HepG2 (cell line): ENCODE results near the gene PRR29. TPM values are rescaled to one million over a fixed set of nuclear protein-coding genes. Genes with fewer than 3 reads are reported as not detected.
A peak's percentile ranks its signal among the peaks of the same experiment; 100 is the strongest.

ENCODE experiments used
- ATAC-seq: fragments of 200-7000 bp; cut with Tn5 transposase; 3 replicates; pipeline ENCODE4 v1.9.1; 2020; ENCODE audit warnings: mild to moderate bottlenecking, moderate library complexity
- BruUV-seq: library from RNA; stranded (reverse); fragments of 400-500 nt; replicated peaks from 2 replicates; lab custom pipeline; 2021; lab: Mats Ljungman, UMichigan
- CTCF ChIA-PET: fragments of 300-600 bp; formaldehyde crosslinking; extraction: SDS; loops from one replicate; lab custom pipeline; 2021; ENCODE audit warnings: low total read pairs, inconsistent platforms, low intra/inter-chr PET ratio; lab: Yijun Ruan, JAX
- POLR2A ChIA-PET: fragments of 350-600 bp; sonication (Branson Sonifier 250); formaldehyde crosslinking; loops from one replicate; lab custom pipeline; 2020; ENCODE audit warnings: antibody characterized with exemption, inconsistent platforms; lab: Yijun Ruan, JAX
- DNase-seq: peaks from one replicate; pipeline ENCODE4 v3.0.0-alpha.2; 2015; ENCODE audit warnings: low spot score
- FAIRE-seq: peaks from 3 replicates; lab custom pipeline; 2011; peaks lifted over from hg19 to GRCh38; lab: Jason Lieb, UNC
- H2AFZ ChIP-seq: one replicate; pipeline ENCODE4 v1.6.1; 2011; ENCODE audit warnings: low read length, inconsistent platforms
- H3K27ac ChIP-seq: fragments of 300-600 bp; 3 replicates; pipeline ENCODE4 v1.8.0; 2011; ENCODE audit warnings: mixed run types, mild to moderate bottlenecking, mixed read lengths, low read length, inconsistent platforms; ENCODE audit not compliant: insufficient read depth; ENCODE audit errors: extremely low read length
- H3K27me3 ChIP-seq, 2 experiments: fragments of 200-600 bp in 1 of 2; 2 replicates in 1 of 2; 3 replicates in 1 of 2; pipeline versions ENCODE4 v1.6.0 to v1.8.0; 2011; ENCODE audit warnings: low read length in 2 of 2, mild to moderate bottlenecking in 2 of 2, moderate library complexity in 2 of 2, inconsistent platforms in 1 of 2; ENCODE audit not compliant: insufficient read depth in 2 of 2, control insufficient read depth in 1 of 2
- H3K36me3 ChIP-seq, 2 experiments: fragments of 200-600 bp in 1 of 2; replicated peaks in 1 of 2; 2 replicates in 1 of 2; 3 replicates in 1 of 2; pipeline versions ENCODE4 v1.5.1 to v1.8.0; 2011; ENCODE audit warnings: low read length in 2 of 2, inconsistent platforms in 1 of 2; ENCODE audit not compliant: insufficient read depth in 2 of 2, control insufficient read depth in 1 of 2
- H3K4me1 ChIP-seq: 2 replicates; pipeline ENCODE4 v1.5.1; 2012; ENCODE audit warnings: low read length, inconsistent platforms; ENCODE audit not compliant: insufficient read depth
- H3K4me2 ChIP-seq: 2 replicates; pipeline ENCODE4 v1.6.0; 2011; ENCODE audit warnings: low read depth, low read length, inconsistent platforms
- H3K4me3 ChIP-seq, 3 experiments: fragments of 200-600 bp in 1 of 3; sonication (generic), shearing (Covaris generic) in 1 of 3; replicated peaks in 1 of 3; 2 replicates each; pipeline ENCODE4 v1.5.1; 2011 to 2016; ENCODE audit warnings: low read length in 3 of 3, inconsistent platforms in 2 of 3, low read depth in 2 of 3, mild to moderate bottlenecking in 2 of 3, control low read depth in 1 of 3, mixed read lengths in 1 of 3; ENCODE audit not compliant: insufficient read depth in 1 of 3
- H3K79me2 ChIP-seq: one replicate; pipeline ENCODE4 v1.6.1; 2011; ENCODE audit warnings: low read length, inconsistent platforms; ENCODE audit not compliant: insufficient read depth
- H3K9ac ChIP-seq: 2 replicates; pipeline ENCODE4 v1.6.0; 2011; ENCODE audit warnings: mild to moderate bottlenecking, low read depth, low read length, inconsistent platforms; ENCODE audit not compliant: insufficient read depth
- H3K9me3 ChIP-seq: 2 replicates; pipeline ENCODE4 v1.5.1; 2012; ENCODE audit warnings: mild to moderate bottlenecking, low read length
- H4K20me1 ChIP-seq: 2 replicates; pipeline ENCODE4 v1.6.0; 2011; ENCODE audit warnings: inconsistent platforms, mild to moderate bottlenecking, low read length, moderate library complexity; ENCODE audit not compliant: insufficient read depth
- AHR ChIP-seq: IDR thresholded peaks from 2 replicates; pipeline ENCODE4 v1.6.1; 2018; ENCODE audit warnings: missing genetic modification reagents, missing compliant biosample characterization
- KLF16 ChIP-seq, 2 experiments: sonication (generic) in 1 of 2; formaldehyde crosslinking in 1 of 2; IDR thresholded peaks; 2 replicates each; pipeline versions ENCODE4 v1.6.1 to v1.8.0; 2016 to 2023; ENCODE audit warnings: missing genetic modification reagents in 2 of 2, missing compliant biosample characterization in 1 of 2
- KLF9 ChIP-seq: IDR thresholded peaks from 2 replicates; pipeline ENCODE4 v1.6.1; 2016; ENCODE audit warnings: low read depth
- MTF2 ChIP-seq: sonication (generic); formaldehyde crosslinking; IDR thresholded peaks from 2 replicates; pipeline ENCODE4 v1.5.0; 2020; ENCODE audit warnings: missing genetic modification reagents, borderline replicate concordance
- NCOA5 ChIP-seq: sonication (generic); formaldehyde crosslinking; IDR thresholded peaks from 2 replicates; pipeline ENCODE4 v1.4.0; 2020; ENCODE audit warnings: missing genetic modification reagents
- SOX13 ChIP-seq, 3 experiments: fragments of 450-650 bp in 1 of 3; sonication (generic) in 1 of 3; formaldehyde crosslinking in 1 of 3; IDR thresholded peaks in 2 of 3; conservative IDR thresholded peaks in 1 of 3; 2 replicates each; pipeline versions ENCODE4 v1.5.0 to v1.6.1; 2016 to 2020; ENCODE audit warnings: antibody characterized with exemption in 1 of 3, mild to moderate bottlenecking in 1 of 3, missing compliant biosample characterization in 1 of 3, missing genetic modification reagents in 1 of 3, moderate library complexity in 1 of 3
- TOPORS ChIP-seq: sonication (generic); formaldehyde crosslinking; IDR thresholded peaks from 2 replicates; pipeline ENCODE4 v1.8.0; 2023; ENCODE audit warnings: mild to moderate bottlenecking, missing genetic modification reagents
- ZMYM3 ChIP-seq: sonication (generic); formaldehyde crosslinking; IDR thresholded peaks from 2 replicates; pipeline ENCODE4 v1.5.1; 2020; ENCODE audit warnings: mild to moderate bottlenecking, missing genetic modification reagents
- ZNF230 ChIP-seq: sonication (generic); formaldehyde crosslinking; IDR thresholded peaks from 2 replicates; pipeline ENCODE4 v1.4.0; 2020; ENCODE audit warnings: mild to moderate bottlenecking, missing genetic modification reagents
- ZNF768 ChIP-seq: sonication (generic); formaldehyde crosslinking; IDR thresholded peaks from 2 replicates; pipeline ENCODE4 v1.4.0; 2020; ENCODE audit warnings: missing genetic modification reagents
- ZNF773 ChIP-seq: sonication (generic); formaldehyde crosslinking; IDR thresholded peaks from 2 replicates; pipeline ENCODE4 v1.4.0; 2020; ENCODE audit warnings: missing genetic modification reagents, borderline replicate concordance
- ZNF816 ChIP-seq: sonication (generic); formaldehyde crosslinking; IDR thresholded peaks from 2 replicates; pipeline ENCODE4 v1.8.0; 2022; ENCODE audit warnings: missing genetic modification reagents, mild to moderate bottlenecking, borderline replicate concordance
- WGBS: methylation state at CpG from one replicate; pipeline ENCODE4 v1.1.6; 2017; ENCODE audit warnings: low lambda C conversion rate; 5-methylcytosine and 5-hydroxymethylcytosine counted together
- in situ Hi-C: cut with HindIII; loops from 2 replicates; pipeline ENCODE4 v1.10.0; 2017; ENCODE audit warnings: low pct_unique_long_range_greater_than_20kb; ENCODE audit not compliant: extremely low pct_ligation_motif_present
- intact Hi-C: fragments of 100-400 bp; cut with micrococcal nuclease; formaldehyde crosslinking; loops from one replicate; pipeline ENCODE4 v1.10.0; 2022; ENCODE audit not compliant: unreplicated experiment
- polyA plus RNA-seq, 8 experiments: library from polyadenylated mRNA; depleted of rRNA in 3 of 8; stranded (reverse) in 7 of 8; unstranded in 1 of 8; fragments of >200 nt; fragmentation: Illumina TruSeq in 4 of 8; extraction: Trizol in 4 of 8; gene quantifications; 2 replicates each; pipeline versions ENCODE4 v1.2.1 to v1.2.3, GENCODE V29; 2011 to 2016; ENCODE audit warnings: low read depth in 4 of 8, missing spikeins in 1 of 8, mixed read lengths in 1 of 8; ENCODE audit not compliant: insufficient read depth in 1 of 8
- total RNA-seq, 5 experiments: library from RNA; depleted of rRNA; stranded (reverse); fragments of >200 nt; fragmentation: Illumina TruSeq; extraction: Trizol; gene quantifications; 2 replicates each; pipeline ENCODE4 v1.2.3, GENCODE V29; 2016; ENCODE audit warnings: low read depth in 1 of 5
- TF ChIP-seq, protein P1 (sequence below): sonication (generic); formaldehyde crosslinking; conservative IDR thresholded peaks from 2 replicates; pipeline ENCODE4 v1.4.0; 2020; ENCODE audit warnings: missing genetic modification reagents
- TF ChIP-seq, protein P2 (sequence below): sonication (generic); formaldehyde crosslinking; IDR thresholded peaks from 2 replicates; pipeline ENCODE4 v1.8.0; 2022; ENCODE audit warnings: missing genetic modification reagents, mild to moderate bottlenecking, inconsistent platforms, borderline replicate concordance
- TF ChIP-seq, protein P3 (sequence below): sonication (generic); formaldehyde crosslinking; IDR thresholded peaks from 2 replicates; pipeline ENCODE4 v1.4.0; 2020; ENCODE audit warnings: missing genetic modification reagents, borderline replicate concordance
- TF ChIP-seq, protein P4 (sequence below): IDR thresholded peaks from 2 replicates; pipeline ENCODE4 v1.6.1; 2018; ENCODE audit warnings: missing genetic modification reagents, mild to moderate bottlenecking, missing compliant biosample characterization

Gene PRR29
- total and polyA plus RNA-seq, 2 of the 13 experiments (the other 11 are each of a cell fraction or from before 2014, with no cell fraction given), result 0.07 to 0.20 TPM

DNA sequence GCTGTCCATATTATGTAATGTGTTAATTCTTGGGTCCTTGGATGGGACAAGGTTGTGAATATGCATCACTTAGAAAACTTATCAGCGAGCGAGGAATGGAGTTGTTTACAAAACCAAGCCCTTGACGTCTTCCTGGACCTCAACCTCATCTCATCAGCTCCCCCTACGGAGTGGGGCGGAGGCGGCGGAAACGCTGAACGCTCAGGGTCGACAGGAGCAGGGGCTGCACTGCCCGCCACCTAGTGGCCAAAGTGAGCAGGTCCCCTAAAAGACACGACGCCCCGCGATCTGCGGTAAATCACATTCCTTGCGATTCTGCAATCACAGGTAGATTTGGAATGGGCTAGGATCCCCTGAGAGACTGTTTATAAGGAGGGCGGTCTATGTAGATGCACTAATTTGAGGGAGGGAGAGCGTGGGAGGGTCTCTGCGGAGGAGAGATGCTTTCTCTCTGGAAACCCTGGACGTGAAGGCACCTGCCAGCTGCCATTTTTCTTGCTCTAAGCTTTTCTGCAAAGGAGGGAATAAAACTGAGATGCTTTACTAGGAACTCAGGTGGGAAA is 27.7 kb downstream of the PRR29 start:
- ChIA-PET POLR2A (interaction anchor here (0.7 to 1.8 kb wide), 3 partner anchors 38 to 120 kb away, joined by 3 to 9 read pairs (median 8); no protein-coding TSS in a partner anchor), CTCF (interaction anchor here (1.2 to 2.4 kb wide), 4 partner anchors 79 to 114 kb away, joined by 4 to 10 read pairs (median 10); partner anchors contain the start of genes CSHL1 and GH1)
- peak; percentile 96 for FAIRE-seq
- TF ChIP-seq, protein P1, sequence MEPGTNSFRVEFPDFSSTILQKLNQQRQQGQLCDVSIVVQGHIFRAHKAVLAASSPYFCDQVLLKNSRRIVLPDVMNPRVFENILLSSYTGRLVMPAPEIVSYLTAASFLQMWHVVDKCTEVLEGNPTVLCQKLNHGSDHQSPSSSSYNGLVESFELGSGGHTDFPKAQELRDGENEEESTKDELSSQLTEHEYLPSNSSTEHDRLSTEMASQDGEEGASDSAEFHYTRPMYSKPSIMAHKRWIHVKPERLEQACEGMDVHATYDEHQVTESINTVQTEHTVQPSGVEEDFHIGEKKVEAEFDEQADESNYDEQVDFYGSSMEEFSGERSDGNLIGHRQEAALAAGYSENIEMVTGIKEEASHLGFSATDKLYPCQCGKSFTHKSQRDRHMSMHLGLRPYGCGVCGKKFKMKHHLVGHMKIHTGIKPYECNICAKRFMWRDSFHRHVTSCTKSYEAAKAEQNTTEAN (CRISPR knock-in tag), result 0 out of 2 replicates have a peak, but pooled peaks have one; percentile 28
- TF ChIP-seq TOPORS (CRISPR knock-in tag) (no peak), NCOA5 (CRISPR knock-in tag) (no peak), MTF2 (peak; percentile 73; the same call in 1 of the 2 replicates), ZNF816 (CRISPR knock-in tag) (no peak), KLF16 (CRISPR knock-in tag; IDR thresholded peaks at IDR 0.05) (peak in 1 of 2 experiments; percentile 62; a peak in 2 of 4 replicates), AHR (CRISPR knock-in tag) (0 out of 2 replicates have a peak, but pooled peaks have one; percentile 67), ZNF768 (CRISPR knock-in tag) (peak; percentile 62), ZNF230 (CRISPR knock-in tag) (no peak), KLF9 (CRISPR knock-in tag) (no peak), SOX13 (IDR thresholded peaks at IDR 0.05) (no peak), SOX13 (CRISPR knock-in tag; conservative IDR thresholded peaks at IDR 0.05 in 1 of 2, IDR thresholded peaks at IDR 0.05 in 1 of 2) (peak in 1 of 2 experiments; percentile 39; a peak in 1 of 4 replicates), ZNF773 (CRISPR knock-in tag) (no peak), ZMYM3 (CRISPR knock-in tag) (0 out of 2 replicates have a peak, but pooled peaks have one; percentile 39)
- TF ChIP-seq, protein P2, sequence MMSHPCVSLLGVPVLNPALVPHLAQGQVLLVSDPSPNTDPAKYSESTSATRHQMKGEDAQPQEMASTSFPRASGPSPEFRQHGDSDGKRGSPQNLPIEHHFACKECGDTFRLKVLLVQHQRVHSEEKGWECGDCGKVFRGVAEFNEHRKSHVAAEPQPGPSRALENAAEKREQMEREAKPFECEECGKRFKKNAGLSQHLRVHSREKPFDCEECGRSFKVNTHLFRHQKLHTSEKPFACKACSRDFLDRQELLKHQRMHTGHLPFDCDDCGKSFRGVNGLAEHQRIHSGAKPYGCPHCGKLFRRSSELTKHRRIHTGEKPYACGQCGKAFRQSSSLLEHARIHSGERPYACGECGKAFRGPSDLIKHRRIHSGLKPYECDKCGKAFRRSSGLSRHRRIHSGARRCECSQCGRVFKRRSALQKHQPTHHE, result no peak
- TF ChIP-seq, protein P3, sequence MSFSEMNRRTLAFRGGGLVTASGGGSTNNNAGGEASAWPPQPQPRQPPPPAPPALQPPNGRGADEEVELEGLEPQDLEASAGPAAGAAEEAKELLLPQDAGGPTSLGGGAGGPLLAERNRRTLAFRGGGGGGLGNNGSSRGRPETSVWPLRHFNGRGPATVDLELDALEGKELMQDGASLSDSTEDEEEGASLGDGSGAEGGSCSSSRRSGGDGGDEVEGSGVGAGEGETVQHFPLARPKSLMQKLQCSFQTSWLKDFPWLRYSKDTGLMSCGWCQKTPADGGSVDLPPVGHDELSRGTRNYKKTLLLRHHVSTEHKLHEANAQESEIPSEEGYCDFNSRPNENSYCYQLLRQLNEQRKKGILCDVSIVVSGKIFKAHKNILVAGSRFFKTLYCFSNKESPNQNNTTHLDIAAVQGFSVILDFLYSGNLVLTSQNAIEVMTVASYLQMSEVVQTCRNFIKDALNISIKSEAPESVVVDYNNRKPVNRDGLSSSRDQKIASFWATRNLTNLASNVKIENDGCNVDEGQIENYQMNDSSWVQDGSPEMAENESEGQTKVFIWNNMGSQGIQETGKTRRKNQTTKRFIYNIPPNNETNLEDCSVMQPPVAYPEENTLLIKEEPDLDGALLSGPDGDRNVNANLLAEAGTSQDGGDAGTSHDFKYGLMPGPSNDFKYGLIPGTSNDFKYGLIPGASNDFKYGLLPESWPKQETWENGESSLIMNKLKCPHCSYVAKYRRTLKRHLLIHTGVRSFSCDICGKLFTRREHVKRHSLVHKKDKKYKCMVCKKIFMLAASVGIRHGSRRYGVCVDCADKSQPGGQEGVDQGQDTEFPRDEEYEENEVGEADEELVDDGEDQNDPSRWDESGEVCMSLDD, result peak; percentile 85; the same call in 1 of the 2 replicates
- TF ChIP-seq, protein P4, sequence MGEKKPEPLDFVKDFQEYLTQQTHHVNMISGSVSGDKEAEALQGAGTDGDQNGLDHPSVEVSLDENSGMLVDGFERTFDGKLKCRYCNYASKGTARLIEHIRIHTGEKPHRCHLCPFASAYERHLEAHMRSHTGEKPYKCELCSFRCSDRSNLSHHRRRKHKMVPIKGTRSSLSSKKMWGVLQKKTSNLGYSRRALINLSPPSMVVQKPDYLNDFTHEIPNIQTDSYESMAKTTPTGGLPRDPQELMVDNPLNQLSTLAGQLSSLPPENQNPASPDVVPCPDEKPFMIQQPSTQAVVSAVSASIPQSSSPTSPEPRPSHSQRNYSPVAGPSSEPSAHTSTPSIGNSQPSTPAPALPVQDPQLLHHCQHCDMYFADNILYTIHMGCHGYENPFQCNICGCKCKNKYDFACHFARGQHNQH, result peak; percentile 86; the same call in 1 of the 2 replicates

More for the DNA sequence above, 27.7 kb downstream of the PRR29 start:
- H3K27me3 ChIP-seq, result no peaks in the 10 kb centered on the region
- peaks cover 52% of the 10 kb centered on the region for H3K4me1 ChIP-seq
- BruUV-seq, result no TSS peak
- DNase-seq (peak; percentile 82), ATAC-seq (peak; percentile 89)
- no peaks in the 10 kb centered on the region for H3K79me2 ChIP-seq
- H2AFZ ChIP-seq, result peak overlapping the region; percentile 83
- H3K36me3 ChIP-seq, result no peaks in the 10 kb centered on the region
- H3K9ac ChIP-seq, result no peak overlapping the region
- peak overlapping the region; percentile 76 for H3K4me2 ChIP-seq
- in situ Hi-C loops (loop anchor here (5.0 kb wide), 1 partner anchor 106 kb away; the partner anchor contains the start of gene ERN1), intact Hi-C loops (loop anchor here (5.0 kb wide), 1 partner anchor 109 kb away; the partner anchor contains the start of gene GH1)
- H3K4me3 ChIP-seq, result peak overlapping the region in 1 of 3 experiments; percentile 47; a peak in 4 of 6 replicates
- no peaks in the 10 kb centered on the region for H3K9me3 ChIP-seq
- no peaks in the 10 kb centered on the region for H4K20me1 ChIP-seq
- WGBS, result 2% methylated on average over 21 of the region's 21 CpGs
- no peak overlapping the region for H3K27ac ChIP-seq
